Adipose tissue (tissue), 3 donors: Measurements from ENCODE around the gene STPG4. TPM values are rescaled to one million over a fixed set of nuclear protein-coding genes. Genes with fewer than 3 reads are reported as not detected.

ENCODE experiments used
- H3K27ac ChIP-seq: one replicate; pipeline ENCODE4 v1.5.1; 2013; ENCODE audit warnings: low read depth, low read length
- WGBS, 3 donors: extraction: QIAGEN DNeasy Blood & Tissue Kit; methylation state at CpG; one replicate each; pipeline ENCODE4 v1.1.7; 2013; 5-methylcytosine and 5-hydroxymethylcytosine counted together
- polyA plus RNA-seq, 3 donors: library from polyadenylated mRNA; stranded (reverse); fragments of 200-250 nt; gene quantifications; one replicate each; pipeline ENCODE4 v1.2.3, GENCODE V29; 2013
- donor health status: healthy with polysubstance abuse.
- donor health status: Bipolar disorder and iron deficiency.
- donor health status: healthy.

STPG4 gene
- polyA plus RNA-seq, 3 donors, result 0.06 TPM; not detected in 2

- no peak overlapping the region for H3K27ac ChIP-seq
- 95 to 99% (median 96%) methylated on average over 12 of the region's 12 CpGs for WGBS, 3 donors
Measured at GRCh38 chr2:47051562-47051961, 103.5 kb downstream of the STPG4 start.

DNA sequence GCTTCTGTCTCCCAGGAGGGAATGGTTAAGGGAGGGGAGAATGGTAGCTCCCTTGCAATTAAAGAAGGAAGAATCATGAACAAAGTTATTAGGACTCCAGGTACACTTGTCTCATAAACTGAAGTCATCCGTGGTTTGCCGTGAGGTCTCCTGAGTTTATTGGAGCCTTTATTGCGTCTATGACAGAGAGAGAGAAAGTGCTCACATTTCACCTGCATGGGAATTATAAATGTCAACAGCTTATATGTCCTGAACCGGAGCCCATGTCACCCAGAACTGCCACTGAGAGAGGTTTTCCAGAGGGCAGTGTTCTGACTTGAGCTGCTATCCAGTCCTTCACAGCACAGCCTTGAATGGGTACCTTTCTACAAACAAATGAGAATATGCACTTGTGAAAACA lies 104.3 kb downstream of the STPG4 start:
- WGBS, 3 donors, result 90 to 95% (median 93%) methylated on average over 4 of the region's 4 CpGs
- H3K27ac ChIP-seq, result no peak overlapping the region

DNA sequence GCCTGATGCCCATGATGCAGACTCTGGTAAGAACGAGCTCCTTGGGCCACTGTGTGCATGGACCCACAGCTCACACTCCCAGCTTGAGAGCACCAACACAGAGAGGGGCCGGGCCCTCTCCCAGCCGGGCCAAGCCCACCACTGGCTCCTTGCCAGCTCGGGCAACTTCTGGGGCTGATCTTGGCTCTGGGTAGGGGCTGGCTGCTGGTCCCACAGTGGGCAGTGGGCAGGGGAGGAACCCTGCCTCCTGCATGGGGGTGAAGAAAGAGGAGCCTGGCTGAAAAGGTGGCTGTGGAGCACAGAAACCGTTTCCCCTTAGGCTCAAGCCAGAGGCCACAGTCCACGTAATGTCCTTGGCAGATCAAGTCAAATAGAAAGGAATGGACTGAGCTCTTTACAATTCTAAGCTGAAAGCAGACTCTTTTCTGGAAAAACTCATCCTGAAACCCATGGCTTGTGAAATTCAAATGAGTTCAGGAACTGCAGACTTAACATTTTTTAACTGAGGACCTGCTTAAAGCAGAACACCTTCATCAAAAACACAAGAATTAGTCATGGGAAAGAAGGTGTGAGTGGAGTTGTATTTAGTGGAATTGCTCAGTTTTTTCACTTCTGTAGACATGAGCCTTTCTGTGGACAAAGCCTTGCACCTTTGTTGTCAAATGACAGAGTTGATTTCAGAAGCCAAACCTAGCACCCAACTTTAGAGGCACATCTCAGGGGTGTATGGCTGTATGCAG lies 104.9 kb downstream of the STPG4 start:
- no peak overlapping the region for H3K27ac ChIP-seq
- WGBS, 3 donors, result 80 to 83% (median 82%) methylated on average over 6 of the region's 6 CpGs

GRCh38 chr2:47049502-47049901 lies 105.6 kb downstream of the STPG4 start:
- WGBS, 3 donors, result 82 to 86% (median 84%) methylated on average over 3 of the region's 3 CpGs
- no peak overlapping the region for H3K27ac ChIP-seq

DNA sequence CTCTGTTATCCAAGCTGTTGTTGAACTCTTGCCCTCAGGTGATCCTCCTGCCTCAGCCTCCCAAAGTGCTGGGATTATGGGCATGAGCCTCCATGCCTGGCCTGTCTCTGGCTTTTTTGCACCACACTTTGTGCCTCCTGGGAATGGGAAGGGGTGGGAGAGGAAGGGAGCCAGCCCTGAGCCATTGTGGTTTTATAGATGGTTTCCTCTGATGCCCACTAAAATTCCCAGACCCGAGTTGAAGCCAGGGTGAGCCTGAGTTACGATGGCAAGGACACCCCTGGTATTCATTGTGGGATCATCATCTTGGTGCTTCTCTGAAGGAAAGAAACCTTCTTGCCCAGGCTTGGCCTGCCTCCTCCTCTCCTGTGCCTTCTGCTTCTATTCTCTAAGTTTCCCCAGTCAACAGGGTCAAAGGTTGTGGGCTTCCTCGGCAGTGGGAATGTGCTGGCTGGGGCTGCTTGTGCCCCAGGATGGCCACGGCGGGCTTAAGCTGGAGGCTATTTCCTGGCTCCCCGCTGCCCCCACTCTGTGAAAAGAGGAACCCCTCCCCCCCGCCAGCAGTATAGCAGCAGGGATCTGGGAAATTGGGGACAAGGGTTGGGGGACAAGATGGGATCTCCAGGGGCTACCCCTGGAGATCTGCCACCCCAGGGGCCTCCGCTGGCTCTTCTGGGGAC lies 106.2 kb downstream of the STPG4 start:
- H3K27ac ChIP-seq, result no peak overlapping the region
- WGBS, 3 donors, result 72 to 85% (median 78%) methylated on average over 8 of the region's 8 CpGs

DNA sequence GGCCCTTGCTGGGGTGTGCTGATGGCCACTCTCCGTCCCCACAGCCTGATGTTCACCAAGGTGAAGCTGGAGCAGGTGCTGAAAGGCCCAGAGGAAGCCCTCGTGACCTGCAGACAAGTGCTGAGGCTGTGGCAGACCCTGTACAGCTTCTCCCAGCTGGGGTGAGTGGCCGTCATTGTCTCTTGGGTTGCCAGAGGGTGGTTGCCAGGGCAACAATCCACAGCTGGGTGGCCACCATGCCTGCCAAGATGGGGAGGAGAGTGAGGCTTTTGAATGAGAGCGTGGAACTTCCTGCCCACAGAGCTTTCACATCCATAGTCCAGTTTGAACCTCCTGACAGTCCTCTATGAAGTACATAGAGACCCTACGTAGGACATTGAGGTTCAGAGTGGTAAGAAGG lies 108.8 kb downstream of the STPG4 start:
- 83 to 93% (median 85%) methylated on average over 5 of the region's 5 CpGs for WGBS, 3 donors
- no peak overlapping the region for H3K27ac ChIP-seq

GRCh38 chr2:47043891-47044239 lies 111.2 kb downstream of the STPG4 start:
- WGBS, 3 donors, result 79 to 84% (median 83%) methylated on average over 4 of the region's 4 CpGs
- no peak overlapping the region for H3K27ac ChIP-seq

DNA sequence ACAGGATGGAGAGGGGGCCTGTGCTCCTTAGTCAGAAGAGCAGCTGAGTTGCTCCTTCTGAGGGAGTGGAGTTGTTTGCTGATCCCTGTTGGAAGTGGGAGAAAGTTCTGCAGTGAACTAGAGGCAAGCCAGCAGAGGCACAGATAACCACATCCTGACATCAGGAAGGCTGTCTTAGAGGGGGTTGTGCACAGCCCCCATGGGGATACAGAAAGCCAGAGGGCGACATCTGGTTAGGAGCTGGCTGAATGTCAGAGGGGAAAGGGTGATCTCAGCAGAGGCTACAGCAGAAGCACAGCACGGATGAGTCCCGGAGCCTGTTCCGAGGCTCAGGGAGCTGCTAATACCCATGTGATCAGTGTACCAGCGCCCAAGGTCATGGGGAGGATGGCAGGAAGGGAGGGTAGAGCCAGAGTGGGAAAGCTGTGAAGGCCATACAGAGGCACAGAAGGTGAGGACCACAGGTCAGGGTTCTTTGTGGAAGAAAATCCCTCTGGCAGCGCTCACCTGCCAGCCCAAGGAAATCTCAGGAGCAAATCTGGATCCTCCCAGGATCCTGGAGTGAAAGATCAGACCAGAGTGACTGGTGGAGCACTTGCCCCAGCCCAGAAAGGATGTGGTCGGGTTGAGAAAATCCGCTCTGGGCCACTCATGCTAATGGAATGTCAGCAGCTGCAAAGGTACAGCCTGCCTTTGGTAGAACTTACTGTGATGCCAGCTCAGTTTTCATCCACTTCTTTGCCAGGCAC lies 111.8 kb downstream of the STPG4 start:
- 55 to 62% (median 58%) methylated on average over 8 of the region's 8 CpGs for WGBS, 3 donors
- no peak overlapping the region for H3K27ac ChIP-seq

GRCh38 chr2:47041891-47042684 lies 113.0 kb downstream of the STPG4 start:
- WGBS, 3 donors, result 79 to 89% (median 85%) methylated on average over 11 of the region's 11 CpGs
- H3K27ac ChIP-seq, result no peak overlapping the region

DNA sequence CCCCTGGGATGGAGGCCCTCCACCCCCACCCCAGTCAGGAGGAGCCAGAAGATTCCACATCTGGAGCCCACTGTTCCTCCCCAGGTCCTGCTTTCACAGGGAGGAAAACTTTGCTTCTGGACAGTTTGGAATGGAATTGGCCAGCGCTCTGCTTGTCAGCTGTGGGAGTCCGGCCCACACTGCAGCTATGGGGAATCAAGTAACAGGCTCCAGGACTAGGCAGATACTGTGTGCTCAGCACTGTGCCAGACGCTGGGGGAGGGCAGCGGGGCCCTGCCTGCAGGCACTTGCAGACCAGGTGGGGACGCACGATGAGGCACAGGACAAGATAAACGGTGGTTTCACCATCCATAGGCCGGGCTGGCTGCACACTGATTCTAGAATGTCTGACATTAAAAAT lies 114.0 kb downstream of the STPG4 start:
- no peak overlapping the region for H3K27ac ChIP-seq
- WGBS, 3 donors, result 59 to 78% (median 70%) methylated on average over 8 of the region's 8 CpGs

- 71 to 91% (median 86%) methylated on average over 10 of the region's 10 CpGs for WGBS, 3 donors
- H3K27ac ChIP-seq, result no peak overlapping the region
Measured at GRCh38 chr2:47040651-47041050, 114.5 kb downstream of the STPG4 start.

GRCh38 chr2:47039913-47040562 lies 115.1 kb downstream of the STPG4 start:
- 90 to 95% (median 93%) methylated on average over 17 of the region's 17 CpGs for WGBS, 3 donors
- H3K27ac ChIP-seq, result no peak overlapping the region

DNA sequence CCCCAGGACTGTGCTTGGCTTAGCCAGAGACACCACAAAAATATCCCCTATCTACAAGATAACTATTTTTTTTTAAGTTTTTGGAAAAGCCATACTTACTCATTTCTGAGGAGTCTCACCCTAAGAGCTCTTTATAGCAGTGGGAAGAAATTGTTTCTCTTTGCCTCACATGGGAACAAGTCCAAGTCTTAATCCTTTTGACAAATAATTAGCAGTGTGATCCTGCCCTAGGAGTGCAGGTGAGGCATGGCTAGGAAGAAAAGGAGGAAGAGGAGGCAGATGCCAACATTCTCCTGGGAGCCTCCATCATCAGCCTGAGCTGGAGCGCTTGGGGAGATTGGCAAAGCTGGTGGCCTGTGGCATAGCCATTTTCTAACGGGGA lies 115.6 kb downstream of the STPG4 start:
- WGBS, 3 donors, result 73 to 81% (median 79%) methylated on average over 2 of the region's 2 CpGs
- H3K27ac ChIP-seq, result no peak overlapping the region

GRCh38 chr2:47038656-47039488 lies 116.2 kb downstream of the STPG4 start:
- no peak overlapping the region for H3K27ac ChIP-seq
- 60 to 70% (median 68%) methylated on average over 9 of the region's 9 CpGs for WGBS, 3 donors

DNA sequence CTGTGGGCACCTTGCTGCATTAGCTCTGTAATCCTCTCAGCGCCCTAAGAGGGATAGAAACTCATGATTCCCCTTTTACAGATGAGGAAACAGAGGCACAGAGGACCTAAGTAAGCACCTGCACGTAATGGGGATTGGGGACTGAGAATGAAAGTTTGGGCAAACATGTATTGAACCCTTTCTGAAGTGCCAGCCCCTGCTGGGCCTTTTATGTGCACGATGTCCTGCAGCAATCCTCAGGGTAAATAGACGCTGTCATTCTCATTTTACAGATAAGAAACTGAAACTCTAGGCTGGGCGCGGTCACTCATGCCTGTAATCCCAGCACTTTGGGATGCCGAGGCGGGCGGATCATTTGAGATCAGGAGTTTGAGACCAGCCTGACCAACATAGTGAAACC lies 117.4 kb downstream of the STPG4 start:
- no peak overlapping the region for H3K27ac ChIP-seq
- 81 to 90% (median 84%) methylated on average over 9 of the region's 9 CpGs for WGBS, 3 donors
